Body of pancreas (tissue), 4 donors: ENCODE results near the gene COPS7B.

ENCODE experiments used
- CTCF ChIP-seq, 7 experiments: fragments of 450-650 bp in 4 of 7; fragments of 200-600 bp in 3 of 7; sonication (generic) in 3 of 7; IDR thresholded peaks; one replicate each; pipeline ENCODE4 v1.5.1; 2016 to 2019; ENCODE audit warnings: antibody characterized with exemption in 7 of 7
- POLR2A ChIP-seq, 3 donors: fragments of 450-650 bp; IDR thresholded peaks; one replicate each; pipeline ENCODE4 v1.6.1; 2016; ENCODE audit warnings: antibody characterized with exemption in 3 of 3, mild to moderate bottlenecking in 2 of 3

DNA sequence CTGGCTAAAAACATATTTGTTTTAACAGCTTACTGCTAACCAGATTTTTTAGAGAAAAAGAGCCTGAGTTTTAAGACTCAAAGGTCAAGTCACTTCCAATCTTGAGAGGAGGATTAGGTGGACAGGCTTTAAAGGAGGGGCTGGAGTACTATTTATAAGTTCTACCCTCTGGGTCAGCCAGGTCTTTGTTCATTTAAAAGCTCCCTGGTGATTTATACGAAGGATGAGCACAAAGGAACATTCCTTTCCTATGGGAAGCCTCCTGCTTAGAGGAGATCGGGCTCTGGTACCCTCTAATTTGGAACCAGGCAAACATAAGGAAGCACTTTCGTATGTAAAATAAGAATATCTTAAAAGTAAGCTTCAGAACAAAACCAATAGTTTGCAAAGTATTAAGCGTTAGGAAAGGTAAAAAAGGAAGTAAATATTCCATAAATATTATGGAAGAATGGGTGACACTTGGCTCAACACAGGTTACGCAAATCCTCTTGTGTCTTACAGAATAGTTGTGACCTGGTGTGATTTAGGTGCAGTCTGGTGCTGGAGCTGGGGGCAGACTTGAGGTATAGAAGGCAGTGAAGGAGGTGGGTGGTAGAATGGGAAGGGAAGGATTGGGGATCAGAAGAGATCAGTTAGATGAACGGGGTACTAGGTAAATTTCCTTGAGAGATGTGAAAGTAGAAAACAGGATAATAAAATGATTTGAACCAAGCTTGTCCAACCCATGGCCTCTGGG, 40.8 kb upstream of the COPS7B start:
- no peak for TF ChIP-seq CTCF (IDR thresholded peaks at IDR 0.05)
- TF ChIP-seq POLR2A (IDR thresholded peaks at IDR 0.05), result no peak
